Epithelial cell of esophagus (primary cell): ENCODE results near the gene VTI1A.

Experiments
- DNase-seq: peaks from one replicate; pipeline ENCODE4 v3.0.0; 2010; ENCODE audit warnings: low read depth
- H3K4me3 ChIP-seq: 2 replicates; pipeline ENCODE4 v1.5.1; 2011; ENCODE audit warnings: mild to moderate bottlenecking, low read length, control low read depth
- CTCF ChIP-seq: IDR thresholded peaks from 2 replicates; pipeline ENCODE4 v1.5.1; 2011; ENCODE audit warnings: low read depth, mild to moderate bottlenecking, low read length, control low read depth, inconsistent platforms; ENCODE audit not compliant: insufficient read depth; ENCODE audit errors: missing control alignments

Gene VTI1A

DNA sequence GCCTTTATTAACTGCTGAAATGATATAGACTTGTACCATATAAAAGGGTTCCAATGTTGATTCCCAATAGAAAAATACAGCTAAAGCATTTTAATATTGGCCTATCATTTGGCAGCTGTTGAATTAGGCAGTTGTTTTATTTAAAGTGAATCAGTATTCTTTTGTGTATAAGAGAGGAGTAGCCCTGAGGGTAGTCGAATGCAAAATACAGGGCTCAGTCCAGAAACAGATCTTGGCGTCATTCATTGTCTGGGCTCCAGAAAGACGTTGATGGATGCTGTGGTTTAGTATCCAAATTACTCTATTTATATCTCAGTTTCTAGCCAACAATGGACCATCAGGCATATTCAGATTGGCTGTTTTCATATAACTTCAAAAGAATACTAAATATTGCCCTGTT is 193.6 kb downstream of the VTI1A start:
- no peak for TF ChIP-seq CTCF
- no peak overlapping the region for H3K4me3 ChIP-seq
- no peak for DNase-seq

GRCh38 chr10:112643600-112644264 is 196.7 kb downstream of the VTI1A start:
- H3K4me3 ChIP-seq: no peak overlapping the region
- DNase-seq: peak; percentile 51
- no peak for TF ChIP-seq CTCF

DNA sequence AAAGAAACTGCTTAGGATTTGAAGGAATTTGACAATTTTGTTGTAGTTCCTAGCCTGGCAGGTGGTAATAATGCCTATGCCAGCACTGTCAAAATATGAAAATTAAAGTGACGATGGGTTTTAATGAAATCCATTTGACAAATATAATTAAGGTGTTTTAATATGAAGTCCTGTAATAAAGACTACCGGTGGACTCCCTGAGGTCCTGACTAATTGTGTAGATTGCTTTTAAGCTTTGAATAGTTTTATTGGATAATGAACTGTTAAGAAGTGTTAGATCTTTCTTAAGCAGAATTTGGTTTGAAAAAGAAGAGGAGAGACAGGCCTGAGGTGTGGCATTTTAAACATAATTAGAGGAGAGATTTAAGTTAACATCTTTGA is 197.2 kb downstream of the VTI1A start:
- no peak for DNase-seq
- no peak overlapping the region for H3K4me3 ChIP-seq
- no peak for TF ChIP-seq CTCF

GRCh38 chr10:112649006-112649821 is 202.2 kb downstream of the VTI1A start:
- DNase-seq: peak; percentile 29
- H3K4me3 ChIP-seq: no peak overlapping the region
- no peak for TF ChIP-seq CTCF

- DNase-seq: no peak
- no peak for TF ChIP-seq CTCF
- no peak overlapping the region for H3K4me3 ChIP-seq
These were observed 202.8 kb downstream of the VTI1A start for GRCh38 chr10:112649822-112650152.

DNA sequence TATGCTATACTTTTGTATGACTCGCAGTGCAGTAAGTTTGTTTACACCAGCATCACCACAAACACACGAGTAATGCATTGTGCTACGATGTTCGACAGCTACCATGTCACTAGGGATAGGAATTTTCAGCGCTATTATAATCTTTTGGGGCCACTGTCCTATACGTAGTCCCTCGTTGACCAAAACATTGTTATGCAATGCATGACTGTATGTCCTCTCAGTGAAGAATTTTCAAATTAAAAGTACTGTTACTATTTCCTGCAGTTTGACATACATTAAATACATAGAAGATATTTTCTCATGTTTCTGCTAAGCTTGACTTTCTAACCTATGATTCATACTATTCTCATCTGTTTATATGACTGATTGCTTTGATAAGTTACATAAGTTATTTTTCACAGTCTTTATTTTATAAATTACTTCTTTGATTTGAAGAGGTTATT is 203.6 kb downstream of the VTI1A start:
- TF ChIP-seq CTCF: no peak
- H3K4me3 ChIP-seq: no peak overlapping the region
- DNase-seq: peak; percentile 41

GRCh38 chr10:112653215-112653614 is 206.2 kb downstream of the VTI1A start:
- TF ChIP-seq CTCF: no peak
- DNase-seq: no peak
- no peak overlapping the region for H3K4me3 ChIP-seq
